Measurements from ENCODE around the gene HS1BP3.

Gene HS1BP3

DNA sequence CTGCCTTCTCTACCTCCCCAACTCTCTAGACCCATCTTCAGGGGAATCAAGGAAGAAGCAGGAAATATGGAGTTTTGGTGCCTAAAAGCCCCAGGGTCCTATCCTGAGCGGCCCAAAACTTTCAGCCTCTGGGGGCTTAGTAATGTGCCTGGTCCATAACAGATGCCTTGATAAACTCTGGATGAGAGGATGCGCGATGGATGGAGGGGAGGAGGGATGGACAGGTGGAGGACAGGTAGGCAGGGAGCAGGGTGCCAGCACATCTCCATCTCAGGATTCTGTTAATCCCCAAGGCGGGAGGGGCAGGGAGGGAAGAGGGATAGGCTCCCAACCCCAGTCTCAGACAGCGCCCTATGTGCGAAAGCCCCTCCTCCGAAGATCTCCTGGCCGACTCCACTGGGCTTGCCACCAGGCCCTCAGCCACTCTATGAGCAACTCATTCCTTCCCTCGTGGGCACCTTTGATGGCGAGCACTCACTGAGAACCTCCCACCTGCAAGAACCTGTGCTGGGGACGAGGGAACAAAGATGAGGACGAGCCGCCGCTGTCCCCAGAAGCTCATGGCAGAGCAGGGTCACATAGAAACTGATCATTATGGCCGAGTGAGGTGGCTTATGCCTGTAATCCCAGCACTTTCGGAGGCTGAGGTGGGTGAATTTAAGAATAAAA, 23.1 kb downstream of the HS1BP3 start:
- no peak for DNase-seq

DNA sequence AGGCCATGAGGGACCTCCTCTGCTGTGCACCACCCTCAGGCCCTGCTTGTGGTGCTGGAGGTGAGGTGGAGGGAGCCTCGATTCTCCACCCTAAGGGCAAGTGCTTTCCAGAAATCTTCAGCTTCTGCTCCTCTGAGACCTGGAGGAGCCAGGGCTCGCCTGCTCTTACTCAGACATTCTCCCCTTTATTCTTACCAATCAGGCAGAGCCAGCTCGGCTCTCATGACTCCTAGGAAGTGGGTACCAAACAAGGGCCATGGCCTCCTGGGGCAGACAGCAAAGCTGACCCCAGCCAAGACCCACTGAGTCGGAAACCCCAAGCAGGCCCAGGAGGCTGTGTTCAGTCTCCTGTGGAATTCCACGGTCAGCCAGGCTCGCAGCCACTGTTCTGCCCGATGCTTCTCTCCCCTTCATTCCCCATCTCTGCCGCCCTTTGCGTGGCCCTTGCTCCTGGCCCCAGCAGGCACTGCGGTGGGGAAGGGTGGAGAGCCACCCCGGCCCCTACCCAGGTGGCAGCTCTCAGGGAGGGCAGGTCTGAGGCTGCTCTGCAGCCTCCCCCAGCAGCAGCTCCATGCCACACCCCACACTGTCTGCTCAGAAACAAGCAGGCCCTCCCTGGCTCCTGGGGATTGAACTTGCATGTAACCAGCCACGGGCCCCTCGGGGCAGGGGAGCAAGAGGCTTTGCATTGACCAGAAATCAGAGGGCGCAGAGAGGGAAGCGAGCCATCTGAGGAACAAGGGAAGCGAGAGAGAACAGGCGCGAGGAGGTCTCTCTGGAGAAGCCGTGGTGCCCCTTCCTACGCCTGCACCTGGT, 24.0 kb downstream of the HS1BP3 start:
- DNase-seq: no peak

DNA sequence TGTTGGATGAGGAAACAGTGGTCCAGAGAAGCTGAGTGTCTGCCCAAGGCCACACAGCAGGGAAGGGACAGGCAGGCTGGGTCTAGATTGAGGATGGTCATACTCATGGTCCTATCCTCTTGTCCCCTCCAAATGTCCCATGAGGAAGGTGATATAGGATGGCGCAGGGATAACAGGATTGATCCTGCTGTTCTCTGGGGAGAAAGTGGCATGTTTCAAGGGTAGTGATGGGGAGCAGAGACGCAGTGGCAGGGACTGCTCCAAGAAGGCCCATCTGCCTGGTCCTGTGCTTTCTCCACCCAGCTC, 24.6 kb downstream of the HS1BP3 start:
- DNase-seq: no peak

DNA sequence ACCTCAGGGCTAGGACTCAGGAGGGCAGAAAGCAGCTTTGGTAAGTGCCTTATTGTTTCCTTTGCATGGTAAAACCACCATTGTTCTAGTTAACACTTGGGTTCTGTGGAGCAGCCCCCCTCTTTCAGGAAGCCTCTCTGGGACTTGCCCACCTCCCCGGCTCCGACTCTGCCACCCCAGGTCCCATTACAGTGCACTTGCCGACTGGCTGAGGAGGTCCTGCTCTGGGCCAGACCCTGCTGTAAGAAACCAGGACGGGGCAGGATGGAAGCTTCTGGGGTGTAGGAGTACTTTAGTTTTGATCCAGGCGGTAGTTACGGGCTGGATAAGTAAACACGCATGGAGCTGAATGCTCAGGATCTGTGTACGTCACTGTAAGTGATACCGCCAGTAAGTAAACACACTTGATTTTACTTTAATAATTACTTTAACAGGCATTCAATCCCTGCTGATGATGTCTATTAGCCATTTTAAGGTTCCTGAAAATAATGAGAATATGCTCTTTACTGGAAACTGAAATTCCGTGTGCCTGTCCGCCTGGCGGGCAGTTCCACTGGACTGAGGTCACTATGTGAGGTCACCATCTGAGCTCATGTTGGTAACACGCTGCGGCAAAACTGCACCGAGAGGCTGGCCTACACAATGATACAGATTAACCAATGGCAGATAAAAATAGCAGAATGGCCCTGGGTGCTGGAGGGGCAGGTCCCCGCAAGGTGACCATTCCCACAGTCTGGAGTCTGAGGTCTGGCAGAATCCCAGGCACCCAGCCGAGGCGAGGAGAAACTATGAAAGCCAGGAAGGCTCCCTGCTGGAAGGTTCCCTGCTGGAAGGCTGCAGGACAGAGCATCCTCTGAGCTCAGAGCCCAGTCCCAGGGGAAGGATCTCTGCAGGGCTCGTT, 25.2 kb downstream of the HS1BP3 start:
- DNase-seq: no peak

DNA sequence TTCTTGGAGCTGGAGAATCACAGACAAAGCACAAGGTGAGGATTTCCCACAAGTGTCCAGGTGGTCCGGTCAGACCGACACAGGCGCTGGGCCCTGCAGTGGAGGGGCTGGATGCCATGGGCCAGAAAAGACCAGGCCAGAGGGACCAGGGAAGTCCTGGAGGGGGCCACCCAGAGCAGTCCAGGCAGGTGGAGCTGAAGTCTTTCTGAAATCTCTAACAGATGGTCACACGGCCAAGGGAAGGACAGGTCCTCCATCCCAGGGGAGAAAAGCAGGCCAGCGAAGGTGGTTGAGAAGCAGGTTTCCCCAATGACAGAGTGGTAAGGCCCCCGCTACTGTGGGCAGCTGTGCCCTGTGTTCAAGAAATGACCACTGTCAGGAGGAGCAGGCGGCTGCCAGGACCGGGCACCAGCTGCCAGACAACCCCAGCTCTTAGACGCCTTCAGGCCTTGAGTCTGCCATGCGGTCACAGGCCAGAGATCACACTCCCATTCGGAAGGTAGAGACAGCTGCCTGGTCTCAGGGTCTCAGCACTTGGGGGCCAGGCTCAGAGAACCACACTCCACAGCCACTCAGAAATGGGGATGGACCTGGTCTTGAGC, 25.9 kb downstream of the HS1BP3 start:
- DNase-seq: no peak

DNA sequence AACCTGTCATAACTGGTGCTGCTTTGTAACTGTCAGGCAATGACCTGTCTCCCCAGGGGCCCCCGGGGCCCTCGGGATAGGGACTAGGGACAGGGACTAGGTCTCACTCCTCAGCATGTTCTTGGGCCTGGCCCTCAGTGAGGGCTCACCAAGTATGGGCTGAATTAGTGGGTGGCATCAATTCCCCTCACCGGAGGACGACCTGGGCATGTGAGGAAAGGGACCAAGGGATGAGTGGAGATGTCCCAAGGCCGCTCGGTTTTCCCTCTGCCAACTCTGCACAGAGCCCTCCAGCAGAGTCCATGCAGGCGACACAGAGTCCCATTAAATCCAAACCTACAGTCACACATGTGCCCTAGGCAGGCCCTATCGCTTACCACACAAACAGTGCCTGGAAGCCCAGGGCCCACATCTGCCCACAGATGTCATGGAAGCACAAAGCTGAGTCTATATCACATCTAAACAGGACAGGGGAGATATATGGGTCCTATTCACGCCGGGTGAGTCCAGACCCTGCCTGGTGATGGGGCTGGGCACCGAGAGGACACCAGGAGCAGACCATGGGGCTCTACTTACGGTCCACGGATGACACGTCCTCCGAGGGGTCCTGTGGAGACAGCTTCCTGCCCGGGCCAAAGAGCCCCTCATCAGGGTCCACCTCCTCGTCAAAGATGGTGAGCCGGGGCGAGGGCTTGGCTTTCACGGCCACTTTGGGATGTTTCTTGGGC, 26.6 kb downstream of the HS1BP3 start:
- DNase-seq: no peak

DNA sequence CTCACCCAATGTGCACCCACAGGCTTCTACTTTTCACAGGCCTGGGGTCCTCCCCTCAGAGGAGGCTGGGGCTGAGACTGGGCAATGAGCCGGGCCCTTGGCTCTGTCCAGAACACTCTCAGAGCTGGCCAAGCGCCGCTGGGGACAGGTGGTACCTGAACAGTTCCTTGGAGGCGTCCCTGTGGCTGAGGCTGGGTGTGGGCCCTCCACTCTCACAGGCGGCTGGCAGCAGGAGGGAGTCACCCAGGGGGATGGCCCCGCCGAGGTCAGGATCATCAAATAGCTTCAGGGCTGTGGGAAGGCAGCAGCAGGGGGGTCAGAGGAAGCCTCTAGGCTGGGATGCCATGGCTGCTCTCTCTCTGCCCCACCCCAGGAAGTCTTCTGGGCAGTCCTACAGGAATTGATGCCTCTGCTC, 27.1 kb downstream of the HS1BP3 start:
- DNase-seq: no peak

DNA sequence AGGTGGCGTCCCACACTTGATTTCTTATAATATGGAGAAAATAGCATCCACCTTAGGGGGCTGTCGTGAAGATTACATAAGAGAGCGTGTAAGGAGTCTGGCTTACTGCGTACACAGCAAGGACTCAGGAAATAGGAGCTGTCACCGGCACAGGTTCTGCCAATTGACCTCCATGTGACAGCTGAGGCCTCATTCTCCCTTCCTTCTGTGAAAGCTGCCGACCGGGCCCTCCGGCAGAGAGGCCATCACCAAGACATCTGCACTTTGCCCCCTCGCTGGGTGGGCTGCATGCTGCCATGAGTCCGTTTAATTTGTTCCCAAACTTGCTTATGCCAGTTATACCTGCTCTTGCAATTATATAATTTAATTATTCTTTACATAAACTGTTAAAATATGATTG, 27.7 kb downstream of the HS1BP3 start:
- DNase-seq: no peak

DNA sequence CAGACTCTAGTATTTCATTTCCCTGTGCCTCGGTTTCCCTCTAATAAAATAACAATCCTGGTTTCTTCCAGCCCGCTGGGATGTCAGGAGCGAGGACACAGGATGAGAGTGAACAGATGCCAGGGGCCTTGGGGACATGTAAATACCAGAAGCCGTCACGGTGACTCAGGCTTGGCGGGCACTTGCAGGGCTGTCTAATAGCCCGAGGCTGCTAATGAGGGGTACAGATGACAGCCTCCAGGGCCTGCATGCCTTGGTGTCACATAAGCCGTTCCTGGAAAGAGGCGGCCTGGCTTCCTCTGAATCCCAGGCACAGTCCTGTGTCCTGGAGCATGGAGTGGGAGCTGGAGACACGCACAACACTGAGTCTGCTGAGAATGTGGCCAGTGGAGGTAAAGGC, 28.2 kb downstream of the HS1BP3 start:
- no peak for DNase-seq

DNA sequence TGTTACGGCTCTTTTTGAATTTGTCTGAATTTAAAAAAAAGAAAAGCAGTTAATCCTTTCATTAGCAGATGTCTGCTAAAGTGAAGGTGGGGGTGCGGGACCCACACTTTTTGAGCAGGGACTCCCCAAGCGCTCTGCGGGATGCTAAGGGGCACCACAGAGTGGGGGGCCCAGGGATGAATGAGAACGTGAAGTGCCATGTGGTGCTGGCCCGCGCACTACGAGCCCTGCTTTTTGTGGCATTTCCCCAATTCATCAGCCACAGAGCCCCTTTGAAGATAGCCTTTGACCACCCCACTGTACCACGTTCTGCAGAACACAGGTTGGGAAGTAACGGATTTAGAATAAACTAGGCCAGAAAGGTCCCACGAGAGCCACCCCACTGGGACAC, 28.6 kb downstream of the HS1BP3 start:
- DNase-seq: no peak

DNA sequence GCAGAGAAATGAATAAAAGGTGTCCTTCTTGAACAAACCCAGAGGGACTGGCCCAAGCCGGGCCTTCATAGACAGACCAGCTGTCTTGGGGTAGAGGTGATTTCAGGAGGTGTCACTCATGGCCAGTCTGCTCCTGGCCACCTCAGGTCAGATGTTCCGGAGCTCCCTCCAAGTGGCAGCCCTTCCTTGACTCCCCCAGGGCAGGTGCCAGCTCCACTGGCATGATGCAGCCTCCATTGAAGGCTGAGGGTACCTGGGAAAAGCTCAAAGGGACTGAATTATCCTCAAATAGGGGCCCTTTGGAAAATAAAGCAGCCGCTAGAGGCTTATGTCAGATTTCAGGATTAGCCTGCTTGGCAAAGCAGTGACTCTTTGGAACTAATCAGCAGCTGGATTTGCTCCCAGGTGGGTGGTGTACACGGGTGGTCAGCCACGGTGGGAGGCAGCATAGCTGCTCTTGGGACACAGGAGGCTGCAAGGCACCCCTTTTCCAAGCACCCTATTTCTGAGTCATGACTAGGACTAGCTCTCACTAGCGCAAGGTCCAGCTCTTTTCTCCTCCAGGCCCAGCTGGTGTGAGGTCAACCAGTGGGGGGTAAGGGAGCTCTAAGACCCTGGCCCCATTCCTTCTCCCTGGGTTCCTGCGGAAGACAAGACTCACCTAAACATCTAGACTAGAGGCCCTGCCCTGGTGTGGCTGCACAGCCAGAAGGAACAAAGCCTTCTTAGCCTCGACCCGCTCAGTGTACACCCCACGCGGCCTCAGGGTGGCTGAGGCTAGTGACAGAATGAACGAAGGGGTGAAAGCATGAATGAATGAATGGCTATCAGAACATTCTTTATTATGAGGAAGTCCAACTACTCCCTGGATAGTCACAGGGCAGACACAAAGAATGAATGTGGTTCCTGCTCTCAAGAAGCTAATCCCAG, 29.3 kb downstream of the HS1BP3 start:
- no peak for DNase-seq

DNA sequence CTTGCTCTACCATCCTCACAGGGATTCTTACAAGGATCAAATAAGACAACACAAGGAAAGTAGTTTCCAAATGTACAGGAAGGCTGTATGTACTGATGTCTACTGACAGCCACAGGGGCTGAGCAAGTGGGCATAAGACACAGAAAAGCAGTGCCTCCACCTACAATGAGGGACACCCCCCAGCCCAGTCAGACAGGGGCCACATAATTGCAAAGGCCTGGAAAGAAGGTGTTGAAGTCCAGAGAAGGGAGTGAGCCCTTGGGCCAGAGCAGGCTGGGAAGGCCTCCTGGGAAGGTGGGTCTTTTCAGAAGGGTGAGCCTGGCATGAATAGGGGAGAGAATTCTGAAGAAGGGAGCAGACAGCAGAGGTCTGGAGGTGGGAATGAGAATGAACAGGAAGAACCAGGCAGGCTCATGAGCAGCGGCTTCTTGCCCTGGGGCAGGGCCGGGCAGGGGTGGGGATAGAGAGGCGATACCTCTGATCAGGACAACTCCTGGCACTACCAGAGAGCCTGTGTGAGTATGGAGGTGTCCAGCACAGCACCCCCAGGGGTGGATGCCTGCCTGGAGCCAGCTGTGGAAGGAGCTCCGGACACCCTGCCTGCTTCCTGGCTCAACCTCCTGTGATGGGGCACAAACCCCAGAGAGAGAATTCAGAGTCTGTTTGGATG, 30.1 kb downstream of the HS1BP3 start:
- no peak for DNase-seq

DNA sequence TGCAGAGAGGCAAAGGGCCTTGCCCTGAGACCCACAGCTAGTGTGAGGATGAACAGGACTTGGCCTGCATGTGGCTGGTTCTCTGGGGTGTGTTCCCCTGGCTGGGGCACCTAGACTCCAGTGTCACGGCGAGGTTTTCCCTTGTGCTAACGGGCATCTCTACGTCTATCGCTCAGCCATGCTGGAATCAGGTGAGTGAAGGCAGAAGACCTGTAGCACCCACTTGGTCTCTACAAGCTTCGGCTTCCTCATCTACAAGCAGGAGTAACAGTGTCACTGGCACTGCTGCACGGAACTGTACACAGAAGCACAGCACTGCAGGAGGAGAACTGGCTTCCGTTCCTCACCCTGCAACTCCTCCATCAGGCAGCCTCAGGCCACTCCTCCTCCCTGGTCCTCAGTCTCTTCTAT, 30.6 kb downstream of the HS1BP3 start:
- DNase-seq: no peak

DNA sequence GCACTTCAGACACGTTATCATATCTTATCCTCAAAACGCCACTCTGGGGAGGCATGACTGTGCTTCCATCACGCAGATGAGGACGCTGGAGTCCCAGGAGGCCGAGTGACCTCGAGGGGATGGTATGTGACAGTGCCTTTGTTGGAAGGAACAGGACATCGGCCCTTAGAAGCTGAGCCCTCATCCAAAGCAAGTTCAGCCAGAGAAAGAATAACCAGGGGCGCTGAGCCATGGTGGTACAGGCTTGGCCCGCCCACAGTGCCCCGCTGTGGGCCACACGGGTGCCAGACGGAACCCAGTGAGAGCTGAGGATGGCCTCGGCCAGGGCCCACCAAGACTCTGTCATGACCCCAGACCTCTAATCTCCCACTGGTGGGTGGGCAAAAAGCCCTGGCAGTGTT, 31.3 kb downstream of the HS1BP3 start:
- no peak for DNase-seq

DNA sequence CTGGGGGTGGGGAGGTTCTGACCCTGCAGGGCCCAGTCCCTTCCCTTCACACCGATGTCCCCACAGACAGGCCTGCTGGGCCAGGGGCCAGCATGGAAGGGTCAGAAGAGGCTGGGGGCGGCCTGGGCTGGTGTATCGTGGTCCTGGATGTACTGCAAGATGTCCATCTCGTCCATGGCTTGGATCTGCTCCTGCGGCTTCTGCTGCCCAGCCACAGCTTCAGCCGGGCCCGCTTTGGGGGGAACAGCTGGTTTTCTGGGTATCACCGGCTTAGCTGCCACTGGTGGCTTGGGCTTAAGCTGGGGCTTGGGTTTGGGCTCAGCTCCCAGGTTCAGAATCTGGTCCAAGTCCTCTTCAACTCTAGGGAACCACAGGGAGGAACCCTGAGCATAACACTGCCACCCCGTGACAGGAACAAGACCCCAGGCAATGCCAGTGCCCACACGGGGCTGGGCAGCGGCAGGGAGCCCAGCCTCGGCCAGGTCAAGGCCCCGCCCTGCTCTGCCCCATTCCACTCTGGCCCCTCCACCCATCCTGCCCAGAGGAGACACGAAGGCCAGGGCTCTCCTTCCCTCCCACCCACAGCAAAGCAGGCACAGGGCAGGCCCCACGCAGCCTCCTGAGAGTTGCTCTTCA, 31.9 kb downstream of the HS1BP3 start:
- DNase-seq: no peak

DNA sequence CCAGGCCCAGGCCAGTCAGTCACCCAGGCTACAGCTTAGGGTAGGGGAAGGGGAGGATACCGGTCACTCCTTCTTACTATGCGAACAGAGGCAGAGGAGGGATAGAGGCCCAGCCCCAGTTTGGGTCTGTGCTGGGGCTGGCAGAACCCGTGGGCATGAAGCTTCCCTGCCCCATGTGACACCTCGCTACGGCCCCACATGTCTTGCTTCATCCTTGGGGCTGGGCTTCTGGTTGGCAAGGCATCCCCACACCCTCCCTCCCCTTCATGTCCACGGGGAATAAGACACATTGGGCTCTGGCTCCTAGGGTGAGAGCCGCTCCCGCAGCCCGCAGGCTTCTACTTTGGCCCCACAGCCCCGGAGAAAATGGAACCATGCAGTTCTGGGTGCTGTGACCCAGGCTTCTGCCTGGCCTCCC, 32.4 kb downstream of the HS1BP3 start:
- DNase-seq: no peak

DNA sequence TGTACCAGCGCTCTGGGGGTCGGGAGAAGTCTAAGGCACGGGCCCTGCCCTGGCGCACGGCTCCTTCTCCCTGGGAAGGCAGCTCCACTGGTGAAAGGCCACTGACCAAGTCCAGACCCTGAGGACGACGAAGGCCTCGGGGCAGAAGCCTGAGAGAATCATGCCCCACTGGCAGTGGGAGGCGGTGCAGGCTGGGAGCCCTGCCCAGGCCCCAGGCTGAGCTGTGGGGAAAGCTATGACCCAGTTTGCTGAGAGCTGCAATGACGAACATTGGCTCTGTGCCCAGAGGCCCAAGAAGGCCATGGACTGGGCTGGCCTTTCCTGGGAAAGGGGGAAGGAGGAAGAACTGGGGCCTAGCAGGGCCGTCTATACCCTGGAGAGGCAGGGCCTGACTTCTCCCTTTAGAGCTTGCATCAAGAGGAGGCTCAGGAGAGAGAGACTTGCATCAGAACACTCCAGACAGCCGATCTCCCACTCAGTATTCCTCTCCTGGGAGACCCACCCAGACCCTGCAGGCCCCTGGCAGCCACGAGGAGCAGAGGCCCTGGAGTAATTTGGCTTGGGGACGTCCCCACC, 32.9 kb downstream of the HS1BP3 start:
- peak in 1 of 2 donors; percentile 73 for DNase-seq

DNA sequence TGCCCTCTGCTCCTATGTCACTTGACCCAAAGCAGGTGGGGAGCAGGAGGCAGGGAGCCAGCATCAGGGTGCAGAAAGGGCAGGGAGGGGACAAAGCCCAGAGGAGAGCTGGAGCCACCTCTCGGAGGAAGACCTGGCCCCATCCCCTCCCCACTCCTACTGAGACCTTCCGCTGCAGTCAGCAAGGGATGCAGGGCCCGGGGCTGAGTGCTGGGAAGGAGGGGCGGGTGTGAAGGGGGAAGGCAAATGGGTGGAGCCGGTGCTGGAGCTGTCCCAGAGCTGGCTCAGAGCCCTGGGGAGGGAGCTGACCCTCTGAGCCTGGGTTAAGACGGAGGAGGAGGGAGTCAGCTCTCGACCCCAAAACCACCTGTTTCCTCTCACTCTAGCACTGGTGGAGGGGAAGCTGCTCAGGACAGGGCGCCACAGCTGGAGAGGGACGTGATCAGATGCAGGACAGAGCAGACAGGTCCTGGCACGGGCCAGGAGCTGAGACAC, 33.8 kb downstream of the HS1BP3 start:
- no peak for DNase-seq

DNA sequence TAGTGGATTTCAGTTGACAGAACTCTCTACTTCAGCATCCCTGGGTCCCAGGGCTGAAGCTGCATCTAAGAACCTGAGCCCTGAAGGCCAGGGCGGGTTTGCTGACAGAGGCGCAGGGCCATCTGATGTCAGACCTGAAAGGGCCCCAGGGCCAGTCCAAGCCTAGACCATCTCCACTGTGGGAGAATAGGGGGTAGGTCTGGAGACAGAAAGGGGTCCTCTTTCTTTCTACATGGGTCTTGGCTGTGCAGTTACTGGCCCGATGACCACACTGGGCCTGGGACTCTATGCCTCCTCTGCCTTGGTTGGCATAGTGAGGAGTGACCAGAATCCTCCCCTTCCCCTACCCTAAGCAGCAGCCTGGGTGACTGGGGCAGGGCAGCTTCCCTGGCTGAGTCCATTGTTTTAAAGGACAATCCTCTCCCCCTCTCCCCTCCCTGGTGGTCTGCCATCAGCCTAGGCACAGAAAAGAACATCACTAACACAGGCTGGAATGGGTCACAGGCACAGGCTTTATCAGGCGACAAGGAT, 34.5 kb downstream of the HS1BP3 start:
- DNase-seq: no peak
